Stimulated activated CD4-positive, alpha-beta T cell treated with anti-CD3 and anti-CD28 coated beads, TNF-alpha, amount 100 ng/mL, for 24 hours (primary cell): ENCODE data around the gene FAH.
A peak's percentile ranks its signal among the peaks of the same experiment; 100 is the strongest.

Source experiments
- DNase-seq, 3 experiments: peaks; one replicate each; pipeline ENCODE4 v3.0.0-alpha.2; 2020; ENCODE audit warnings: low read depth in 3 of 3

The FAH gene

GRCh38 chr15:80199869-80200268, 47.1 kb downstream of the FAH start:
- DNase-seq = no peak

DNA sequence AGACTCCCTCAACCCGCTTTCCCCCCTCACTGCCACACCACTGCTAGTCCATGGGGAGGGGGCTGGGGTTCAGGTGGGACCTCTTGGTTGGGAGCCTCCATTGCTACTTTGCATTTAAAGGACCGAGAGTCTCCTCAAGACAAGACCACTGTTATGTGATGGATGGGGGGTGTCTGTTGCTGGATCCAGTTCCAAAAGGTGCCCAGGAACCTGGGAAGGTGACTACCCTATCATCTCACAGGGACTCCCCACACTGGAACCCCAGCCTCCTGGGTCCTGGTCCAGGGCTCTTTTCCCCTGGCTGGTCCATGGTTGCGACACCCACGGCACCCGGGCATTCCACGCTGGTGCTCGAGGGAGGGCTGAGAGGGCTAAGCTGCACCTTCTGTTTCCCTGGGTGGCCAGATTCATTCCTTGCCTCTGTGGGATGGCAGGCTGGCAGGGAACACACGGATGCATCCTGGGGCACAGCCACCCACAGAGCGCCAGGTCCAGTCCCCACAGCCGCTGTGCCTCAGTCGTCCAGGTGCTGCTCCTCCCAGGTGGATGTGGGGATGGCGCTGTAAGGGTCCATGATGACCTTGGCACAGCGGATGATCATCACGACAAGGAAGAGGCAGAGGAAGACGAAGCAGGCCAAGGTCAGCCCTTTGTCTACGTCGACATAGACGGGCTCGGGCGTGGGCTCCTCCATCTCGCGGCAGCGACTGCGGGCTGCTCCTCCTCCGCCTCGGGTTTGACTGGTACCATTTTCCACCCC, 48.6 kb downstream of the FAH start:
- DNase-seq = no peak

- DNase-seq = no peak
These were observed 49.2 kb downstream of the FAH start for GRCh38 chr15:80202016-80202315.

- no peak for DNase-seq
These were observed 50.0 kb downstream of the FAH start for GRCh38 chr15:80202641-80203360.

GRCh38 chr15:80203361-80203885, 50.6 kb downstream of the FAH start:
- no peak for DNase-seq

GRCh38 chr15:80204231-80204630, 51.4 kb downstream of the FAH start:
- no peak for DNase-seq

- DNase-seq = no peak
These were observed 55.1 kb downstream of the FAH start for GRCh38 chr15:80207887-80208286.

GRCh38 chr15:80208758-80209734, 56.2 kb downstream of the FAH start:
- no peak for DNase-seq

GRCh38 chr15:80210611-80211573, 58.1 kb downstream of the FAH start:
- DNase-seq = no peak

DNA sequence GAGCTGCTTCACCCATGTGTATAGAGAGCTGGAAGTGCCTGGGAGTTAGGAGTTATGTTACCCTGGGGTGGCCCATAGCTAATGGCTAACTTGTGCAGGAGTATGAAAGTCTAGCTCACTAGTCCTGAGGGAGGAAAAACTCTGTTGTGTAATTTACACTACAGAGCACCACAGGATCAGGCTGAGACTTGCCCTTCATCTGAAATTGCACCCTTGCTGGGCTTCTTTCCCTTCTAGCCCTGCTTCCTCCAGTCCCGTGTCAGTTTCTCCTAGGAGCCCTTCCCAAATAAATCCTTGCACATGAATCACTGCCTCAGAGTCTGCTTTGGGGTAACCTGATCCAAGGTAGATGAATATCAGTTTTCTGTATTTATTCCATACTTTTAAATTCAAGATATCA, 59.2 kb downstream of the FAH start:
- DNase-seq = no peak

- DNase-seq = no peak
These were observed 62.1 kb downstream of the FAH start for GRCh38 chr15:80214910-80215309.

DNA sequence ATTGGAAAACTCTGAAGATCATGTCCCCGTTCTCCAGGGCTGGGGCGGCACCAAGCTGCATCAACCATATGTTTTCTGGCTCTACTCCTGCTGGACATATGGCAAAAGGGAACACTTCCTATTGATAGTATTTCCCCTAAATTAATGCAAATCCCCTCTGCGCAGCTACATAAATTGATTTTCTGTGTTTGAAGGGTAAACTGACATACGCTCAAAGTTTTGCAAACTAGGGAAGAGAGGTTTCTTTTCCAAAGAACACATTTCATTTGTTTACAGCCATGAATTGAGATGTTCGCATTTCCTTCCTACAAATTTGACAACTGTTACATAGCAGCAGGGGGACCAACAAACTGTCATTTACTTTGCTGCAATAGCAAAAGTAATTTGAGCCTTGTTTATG, 63.3 kb downstream of the FAH start:
- DNase-seq = no peak

GRCh38 chr15:80216911-80217310, 64.1 kb downstream of the FAH start:
- DNase-seq = no peak

DNA sequence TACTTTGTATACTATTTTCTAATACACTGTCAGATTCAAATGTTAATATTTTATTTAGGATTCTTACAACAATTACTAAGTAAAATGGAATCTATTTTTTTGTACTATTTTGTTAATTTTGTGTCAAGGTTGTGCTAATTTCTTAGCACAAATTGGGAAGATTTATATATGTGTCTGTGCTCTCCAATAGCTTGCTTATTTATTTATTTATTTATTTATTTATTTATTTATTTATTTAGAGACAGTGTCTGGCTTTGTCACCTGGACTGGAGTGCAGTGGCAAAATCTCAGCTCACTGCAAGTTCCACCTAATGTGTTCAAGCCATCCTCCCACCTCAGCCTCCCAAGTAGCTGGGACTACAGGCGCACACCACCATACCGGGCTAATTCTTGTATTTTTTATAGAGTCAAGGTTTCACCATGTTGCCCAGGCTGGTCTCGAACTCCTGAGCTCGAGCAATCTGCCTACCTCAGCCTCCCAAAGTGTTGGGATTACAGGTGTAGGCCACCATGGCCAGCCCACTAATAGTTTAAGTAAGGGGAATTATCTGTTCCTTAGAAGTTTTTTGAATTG, 64.6 kb downstream of the FAH start:
- DNase-seq = no peak

DNA sequence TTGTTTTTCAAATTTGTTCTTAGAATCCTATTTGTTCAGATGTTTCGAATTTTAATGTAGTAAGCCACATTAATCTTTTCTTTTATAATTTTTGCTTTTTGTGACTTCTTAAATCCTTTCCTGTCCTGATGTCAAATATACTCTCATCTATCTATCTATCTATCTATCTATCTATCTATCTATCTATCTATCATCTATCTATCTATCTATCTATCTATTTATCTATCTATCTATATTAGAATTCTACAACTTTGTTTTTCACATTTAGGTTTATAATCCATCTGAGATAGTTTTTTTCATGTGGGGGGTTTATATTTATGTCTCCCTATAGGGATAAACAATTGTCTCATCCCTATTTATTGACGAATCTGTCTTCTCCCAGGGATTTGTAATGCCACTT, 67.2 kb downstream of the FAH start:
- DNase-seq = no peak

DNA sequence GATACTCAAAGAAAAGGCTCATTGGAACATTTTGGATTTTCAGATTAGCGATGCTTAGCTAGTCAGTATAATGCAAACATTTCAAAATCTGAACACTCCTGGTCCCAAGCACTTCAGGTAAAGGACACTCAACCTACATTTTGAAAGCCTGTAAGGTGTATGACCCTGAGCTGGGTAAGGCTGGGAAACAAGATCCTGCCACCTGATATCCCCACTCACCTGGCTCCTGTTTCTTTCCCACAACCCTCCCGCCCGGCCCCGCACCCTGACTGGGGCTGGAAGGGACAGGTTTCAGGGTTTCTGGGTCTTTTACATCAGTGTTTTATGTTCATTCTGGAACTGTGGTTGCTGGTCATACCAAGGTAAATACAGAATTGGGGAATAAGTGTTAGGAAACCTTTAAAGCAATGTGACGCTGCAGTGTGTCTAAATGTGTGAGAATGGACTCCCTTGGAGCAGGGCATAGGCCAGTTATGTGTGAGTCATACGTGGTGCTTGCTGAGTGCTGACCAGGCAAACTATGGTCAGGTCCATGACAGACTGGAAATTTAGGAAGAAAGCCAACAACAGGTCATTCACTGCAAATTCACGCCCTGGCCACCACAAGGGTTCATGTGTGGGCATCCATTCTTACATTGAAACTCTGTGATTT, 76.3 kb downstream of the FAH start:
- no peak for DNase-seq

- DNase-seq = no peak
These were observed 78.6 kb downstream of the FAH start for GRCh38 chr15:80231371-80231770.

GRCh38 chr15:80233581-80233980, 80.8 kb downstream of the FAH start:
- DNase-seq = no peak

DNA sequence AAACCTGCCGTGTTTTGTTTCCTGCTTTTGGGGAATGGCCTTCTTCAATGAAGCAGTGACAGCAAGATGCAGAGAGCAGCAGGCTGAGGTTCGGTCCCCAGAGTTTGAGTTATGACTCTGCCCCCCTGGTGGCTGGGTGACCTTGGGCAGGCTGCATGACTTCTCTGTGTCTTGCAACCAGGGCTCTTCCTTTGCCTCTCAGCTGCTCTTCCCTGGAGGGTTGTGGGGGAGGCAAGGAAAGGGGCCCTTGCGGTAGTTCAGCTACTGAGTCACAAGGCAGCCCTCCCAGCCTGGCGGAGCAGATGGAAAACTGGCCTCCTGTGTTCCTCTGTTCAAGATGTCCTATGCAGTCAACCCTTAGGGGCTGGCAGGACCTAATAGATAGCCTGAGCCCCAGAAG, 82.1 kb downstream of the FAH start:
- DNase-seq = peak; percentile 5 to 42 (median 6)
